T-helper 2 cell (primary cell): ENCODE measurements around the gene ZC3H12A.
"Not testable (repeated sequence)": the region's sequence is repeated elsewhere in the genome, so short reads cannot be mapped to it uniquely, and the experiment has no call there.

Source experiments
- DNase-seq, 5 experiments: peaks; one replicate each; pipeline versions ENCODE4 v3.0.0 to v3.0.0-alpha.2; 2012 to 2022

Gene ZC3H12A

GRCh38 chr1:37502791-37503190 lies 28.4 kb downstream of the ZC3H12A start:
- DNase-seq = not testable (repeated sequence)

GRCh38 chr1:37506740-37507139 lies 32.4 kb downstream of the ZC3H12A start:
- DNase-seq = no peak

GRCh38 chr1:37509181-37509580 lies 34.8 kb downstream of the ZC3H12A start:
- DNase-seq = peak in 1 of 5 experiments; percentile 32

- peak; percentile 13 to 51 (median 40) for DNase-seq
These were observed 39.5 kb downstream of the ZC3H12A start for GRCh38 chr1:37513795-37514349.

- peak; percentile 71 to 87 (median 80) for DNase-seq
These were observed 40.2 kb downstream of the ZC3H12A start, which contains the start of gene MEAF6 for GRCh38 chr1:37514350-37515184. TSS of gene MEAF6 (minus strand) at chr1:37514766. CDS start at chr1:37514746, 20 bp downstream.

GRCh38 chr1:37515185-37516034 lies 41.0 kb downstream of the ZC3H12A start:
- no peak for DNase-seq

GRCh38 chr1:37517569-37517968 lies 43.2 kb downstream of the ZC3H12A start:
- no peak for DNase-seq

GRCh38 chr1:37518241-37518640 lies 43.9 kb downstream of the ZC3H12A start:
- DNase-seq = not testable (repeated sequence)

GRCh38 chr1:37518929-37519328 lies 44.5 kb downstream of the ZC3H12A start:
- peak in 3 of 5 experiments; percentile 41 to 69 (median 62) for DNase-seq

GRCh38 chr1:37519613-37520012 lies 45.2 kb downstream of the ZC3H12A start:
- no peak for DNase-seq

- not testable (repeated sequence) for DNase-seq
These were observed 55.5 kb downstream of the ZC3H12A start for GRCh38 chr1:37529888-37530287.

GRCh38 chr1:37532418-37533156 lies 58.2 kb downstream of the ZC3H12A start:
- DNase-seq = not testable (repeated sequence)

- DNase-seq = no peak
These were observed 59.1 kb downstream of the ZC3H12A start for GRCh38 chr1:37533317-37534093.
